GM23338 (cell line): ENCODE measurements around the gene SGCD.

ENCODE experiments used
- REST ChIP-seq: IDR thresholded peaks from one replicate; pipeline ENCODE4 v1.6.1; 2018; ENCODE audit warnings: antibody characterized with exemption; ENCODE audit not compliant: unreplicated experiment
- TF ChIP-seq, protein P1 (sequence below), 2 experiments: fragments of 200-600 bp in 1 of 2; sonication (generic) in 1 of 2; conservative IDR thresholded peaks; 2 replicates each; pipeline versions ENCODE4 v1.5.1 to v1.6.1; 2016 to 2017; ENCODE audit warnings: antibody characterized with exemption in 2 of 2, low read depth in 2 of 2, mild to moderate bottlenecking in 2 of 2, moderate library complexity in 1 of 2

DNA sequence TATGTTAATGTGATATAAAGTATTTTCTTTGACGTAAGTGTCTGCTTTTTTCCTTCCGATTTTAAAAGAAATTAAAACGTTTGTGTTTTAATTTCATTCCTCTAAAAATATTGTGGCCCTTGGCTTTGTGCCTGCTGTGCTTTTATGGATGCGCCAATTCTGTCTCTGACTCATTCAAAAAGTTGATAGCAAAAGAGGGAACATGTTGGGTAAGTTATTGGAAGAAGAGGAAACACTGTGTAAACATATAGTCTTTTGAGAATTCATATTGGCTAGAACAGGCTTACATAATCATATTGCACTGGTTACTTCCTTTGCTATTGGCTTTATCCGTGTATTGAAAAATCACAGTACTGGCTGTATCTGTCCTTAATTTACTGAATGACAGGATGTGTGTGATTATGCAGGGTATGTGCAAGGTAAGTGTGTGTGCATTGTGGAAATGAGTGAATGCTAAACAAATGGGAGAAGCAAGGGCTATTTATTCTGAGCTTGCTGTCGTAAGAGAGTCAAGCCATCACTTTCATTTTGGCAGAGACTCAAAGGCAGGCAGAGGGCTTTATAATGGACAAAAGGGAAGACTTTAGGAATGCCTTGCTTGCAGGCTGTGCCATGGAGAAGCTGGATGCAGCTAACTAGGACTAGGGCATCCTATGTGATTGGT, 67.8 kb downstream of the SGCD start:
- TF ChIP-seq REST: no peak
- TF ChIP-seq, protein P1, sequence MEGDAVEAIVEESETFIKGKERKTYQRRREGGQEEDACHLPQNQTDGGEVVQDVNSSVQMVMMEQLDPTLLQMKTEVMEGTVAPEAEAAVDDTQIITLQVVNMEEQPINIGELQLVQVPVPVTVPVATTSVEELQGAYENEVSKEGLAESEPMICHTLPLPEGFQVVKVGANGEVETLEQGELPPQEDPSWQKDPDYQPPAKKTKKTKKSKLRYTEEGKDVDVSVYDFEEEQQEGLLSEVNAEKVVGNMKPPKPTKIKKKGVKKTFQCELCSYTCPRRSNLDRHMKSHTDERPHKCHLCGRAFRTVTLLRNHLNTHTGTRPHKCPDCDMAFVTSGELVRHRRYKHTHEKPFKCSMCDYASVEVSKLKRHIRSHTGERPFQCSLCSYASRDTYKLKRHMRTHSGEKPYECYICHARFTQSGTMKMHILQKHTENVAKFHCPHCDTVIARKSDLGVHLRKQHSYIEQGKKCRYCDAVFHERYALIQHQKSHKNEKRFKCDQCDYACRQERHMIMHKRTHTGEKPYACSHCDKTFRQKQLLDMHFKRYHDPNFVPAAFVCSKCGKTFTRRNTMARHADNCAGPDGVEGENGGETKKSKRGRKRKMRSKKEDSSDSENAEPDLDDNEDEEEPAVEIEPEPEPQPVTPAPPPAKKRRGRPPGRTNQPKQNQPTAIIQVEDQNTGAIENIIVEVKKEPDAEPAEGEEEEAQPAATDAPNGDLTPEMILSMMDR (conservative IDR thresholded peaks at IDR 0.05; ENCODE audit: low read depth in 2 of 2): no peak
